Fibroblast of the aortic adventitia (primary cell): ENCODE data around the gene LHFPL3. TPM values are rescaled to one million over a fixed set of nuclear protein-coding genes. Genes with fewer than 3 reads are reported as not detected.

Source experiments
- DNase-seq: peaks from one replicate; pipeline ENCODE4 v3.0.0-alpha.2; 2010; ENCODE audit warnings: low read depth
- H3K4me3 ChIP-seq: 2 replicates; pipeline ENCODE4 v1.5.1; 2011; ENCODE audit warnings: low read depth, mild to moderate bottlenecking, control low read depth, low read length, moderate library complexity
- CTCF ChIP-seq: IDR thresholded peaks from 2 replicates; pipeline ENCODE4 v1.5.1; 2011; ENCODE audit warnings: mild to moderate bottlenecking, low read length, control low read depth, inconsistent platforms; ENCODE audit not compliant: insufficient read depth
- total RNA-seq: library from RNA; depleted of rRNA; stranded (reverse); fragments of >200 nt; gene quantifications from 2 replicates; pipeline ENCODE4 v1.2.3, GENCODE V29; 2012; ENCODE audit warnings: low replicate concordance

LHFPL3 gene
- total RNA-seq, 1 donor, result not detected

DNA sequence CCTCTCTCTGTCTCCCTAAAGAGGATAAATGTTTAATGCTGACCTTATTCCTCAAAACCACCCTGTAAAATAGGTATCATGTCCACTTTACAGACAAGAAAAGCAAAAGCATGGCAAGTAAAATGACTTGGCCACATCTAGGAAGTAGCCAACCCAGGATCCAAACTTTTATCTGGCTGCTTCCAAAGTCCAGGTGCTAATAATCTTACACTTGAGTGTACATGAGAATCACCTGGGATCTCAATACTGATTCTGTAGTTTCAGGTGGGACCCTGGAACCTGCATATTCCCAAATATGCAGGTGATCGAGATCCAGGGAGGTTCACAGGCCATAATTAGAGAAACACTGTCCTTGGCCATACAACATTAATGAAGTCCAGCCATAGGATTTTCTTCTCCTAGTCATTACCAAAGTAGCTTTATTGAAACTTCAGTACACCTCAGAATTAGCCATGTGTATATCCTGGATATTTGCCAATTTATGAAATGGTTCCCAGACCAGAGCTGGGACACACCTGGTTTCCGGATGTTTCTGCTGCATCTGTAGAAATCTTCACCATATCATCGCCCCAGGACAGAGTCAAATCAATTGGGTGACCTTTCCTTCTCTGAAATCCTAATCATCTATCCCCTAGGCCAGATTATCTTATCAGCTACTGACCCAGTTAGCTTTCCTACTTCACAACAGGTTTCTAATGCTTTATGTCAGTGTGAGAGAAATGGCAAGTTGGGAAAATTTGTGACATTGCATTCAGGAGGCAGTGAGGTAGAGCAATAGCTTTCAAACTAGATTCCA is 566.5 kb downstream of the LHFPL3 start:
- DNase-seq, result no peak
- no peak for TF ChIP-seq CTCF
- H3K4me3 ChIP-seq, result no peak overlapping the region

- TF ChIP-seq CTCF, result no peak
- H3K4me3 ChIP-seq, result no peak overlapping the region
- no peak for DNase-seq
Observed at GRCh38 chr7:104895522-104896236, 567.3 kb downstream of the LHFPL3 start.

- H3K4me3 ChIP-seq, result no peak overlapping the region
- DNase-seq, result no peak
- TF ChIP-seq CTCF, result no peak
Observed at GRCh38 chr7:104898434-104898833, 570.0 kb downstream of the LHFPL3 start.

DNA sequence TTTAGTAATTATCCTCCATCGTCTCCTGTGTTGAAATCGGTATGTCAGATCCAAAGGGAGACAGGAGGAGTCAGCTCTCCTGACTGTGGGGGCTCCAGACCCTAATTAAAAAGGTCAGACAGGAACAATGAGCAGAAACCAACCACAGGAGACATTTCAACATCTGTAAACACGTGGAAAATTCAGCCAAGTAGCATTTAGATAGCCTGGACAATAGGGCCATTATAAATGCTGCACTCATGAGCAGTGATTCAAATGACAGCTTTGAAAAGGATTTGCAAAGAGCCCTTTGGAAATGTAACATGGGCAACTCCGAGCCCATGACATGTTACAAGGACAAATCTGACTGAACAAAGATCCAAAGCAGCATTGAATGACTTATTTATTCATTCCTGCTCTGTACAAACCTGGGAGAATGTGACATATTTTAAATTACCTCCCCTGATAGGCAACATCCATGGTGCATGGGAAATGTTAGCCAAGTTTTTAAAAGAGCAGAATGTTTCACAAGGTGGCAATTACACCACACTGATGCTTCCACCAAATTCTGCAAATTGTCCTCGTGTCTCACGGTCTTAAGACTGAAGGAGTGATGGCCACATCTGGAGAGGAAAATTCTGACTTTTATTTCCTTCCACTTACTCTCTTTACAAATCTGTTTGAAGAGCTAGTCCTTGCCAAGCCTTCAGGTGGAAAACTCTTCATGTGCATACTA is 572.3 kb downstream of the LHFPL3 start:
- no peak for DNase-seq
- no peak for TF ChIP-seq CTCF
- no peak overlapping the region for H3K4me3 ChIP-seq

GRCh38 chr7:104901240-104901619 is 572.8 kb downstream of the LHFPL3 start:
- DNase-seq, result no peak
- H3K4me3 ChIP-seq, result no peak overlapping the region
- no peak for TF ChIP-seq CTCF

- no peak for DNase-seq
- TF ChIP-seq CTCF, result no peak
- H3K4me3 ChIP-seq, result no peak overlapping the region
Observed at GRCh38 chr7:104902183-104902582, 573.8 kb downstream of the LHFPL3 start.
